ENCODE data around the gene ZBED4.
"Not testable (repeated sequence)": the region's sequence is repeated elsewhere in the genome, so short reads cannot be mapped to it uniquely, and the experiment has no call there.

ZBED4 gene

DNA sequence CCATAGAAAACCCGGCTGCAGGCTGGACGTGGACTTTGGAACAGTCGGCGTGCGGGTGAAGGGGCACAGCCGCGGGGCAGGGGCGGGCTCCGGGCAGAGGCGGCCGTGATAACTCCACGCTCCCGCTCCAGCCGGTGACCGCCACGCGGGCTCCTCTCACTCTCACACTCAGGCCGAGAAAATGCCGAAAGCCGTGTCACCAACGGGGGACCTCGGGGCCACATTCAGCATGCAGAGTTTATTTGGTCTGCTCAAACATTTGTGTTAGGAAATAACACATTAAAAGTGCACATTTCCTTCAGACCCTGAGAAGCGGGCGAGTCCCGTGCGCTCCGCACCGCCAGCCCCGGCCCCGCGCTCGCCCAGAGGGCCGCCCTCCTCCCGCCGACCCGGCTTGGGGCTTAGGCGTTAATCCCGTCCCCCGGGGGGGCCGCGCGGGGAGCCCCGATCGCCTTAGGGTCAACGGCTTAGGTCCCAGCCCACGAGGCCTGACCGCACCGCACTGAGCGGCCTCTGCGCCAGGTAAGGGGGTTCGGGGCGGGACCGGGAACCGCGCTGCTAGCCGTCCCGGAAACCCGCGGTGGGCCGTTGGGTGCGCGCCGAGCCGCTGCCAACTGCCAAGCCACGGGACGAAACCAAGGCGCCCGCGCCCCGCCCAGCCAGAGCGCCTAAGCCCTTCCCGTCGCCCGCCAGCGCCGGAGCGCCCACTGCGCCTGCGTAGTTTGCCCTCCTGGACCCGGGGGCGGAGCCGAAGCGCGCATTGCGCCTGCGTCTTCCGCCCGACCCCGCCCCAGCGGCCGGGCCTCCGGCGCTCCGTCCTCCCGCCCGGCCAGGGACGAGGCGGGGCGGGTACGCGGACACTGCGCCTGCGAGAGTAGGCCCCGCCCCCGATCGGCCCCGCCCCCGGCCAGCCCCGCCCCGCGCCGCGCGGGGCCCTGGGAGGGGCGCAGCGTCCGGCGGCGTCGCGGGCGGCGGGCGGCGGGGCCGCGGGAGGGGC is at the start of gene ZBED4:
Gene ZBED4 (plus strand): TSS at position 947 of the 997 bp plus-strand sequence. CDS start 29,819 bp downstream, outside the sequence.
- peak; percentile 98 to 100 for DNase-seq (ENCODE audit: low read depth in 2 of 2)

- no peak for DNase-seq (ENCODE audit: low read depth in 2 of 2)
These were observed 46.5 kb upstream of the ZBED4 start for GRCh38 chr22:49807129-49807528.

DNA sequence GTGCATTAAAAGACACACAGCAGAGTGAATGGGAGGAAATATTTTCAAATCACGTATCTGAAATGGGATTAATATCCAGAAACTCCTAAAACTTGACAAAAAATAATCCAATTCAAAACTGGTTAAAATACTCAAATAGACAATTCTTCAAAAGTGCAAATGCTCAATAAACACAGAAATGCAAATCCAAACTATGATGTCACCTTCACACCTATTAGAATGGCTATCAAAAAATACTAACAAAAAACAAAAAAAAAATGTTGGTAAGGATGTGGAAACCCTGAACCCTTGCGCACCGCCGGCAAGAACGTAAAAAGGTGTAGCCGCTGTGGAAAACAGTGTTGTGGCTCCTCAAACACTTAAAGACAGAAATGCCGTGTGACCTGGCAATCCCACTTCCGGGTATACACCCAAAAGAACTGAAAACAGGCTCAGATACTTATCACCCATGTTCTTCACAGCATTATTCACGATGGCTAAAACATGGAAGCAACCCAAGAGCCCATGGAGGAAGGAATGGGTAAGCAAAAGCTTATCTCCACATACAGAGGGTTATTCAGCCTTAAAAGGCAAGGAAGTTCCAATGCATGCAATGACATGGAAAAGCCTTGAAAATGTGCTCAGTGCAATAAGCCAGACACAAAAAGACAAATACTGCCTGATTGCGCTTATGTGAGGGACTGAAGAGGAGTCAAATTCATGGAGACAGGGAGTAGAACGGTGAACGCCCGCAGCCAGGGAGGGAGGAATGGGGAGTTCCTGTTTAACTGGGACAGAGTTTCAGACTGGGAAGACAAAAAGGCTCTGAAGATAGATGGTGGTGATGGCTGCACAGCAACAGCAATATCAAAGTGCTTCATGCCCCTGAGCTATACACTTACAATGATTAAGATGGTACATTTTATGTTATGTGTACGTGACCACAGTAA is 45.6 kb upstream of the ZBED4 start:
- no peak for DNase-seq (ENCODE audit: low read depth in 2 of 2)

GRCh38 chr22:49810363-49811019 is 43.2 kb upstream of the ZBED4 start:
- DNase-seq (ENCODE audit: low read depth in 2 of 2), result no peak

DNA sequence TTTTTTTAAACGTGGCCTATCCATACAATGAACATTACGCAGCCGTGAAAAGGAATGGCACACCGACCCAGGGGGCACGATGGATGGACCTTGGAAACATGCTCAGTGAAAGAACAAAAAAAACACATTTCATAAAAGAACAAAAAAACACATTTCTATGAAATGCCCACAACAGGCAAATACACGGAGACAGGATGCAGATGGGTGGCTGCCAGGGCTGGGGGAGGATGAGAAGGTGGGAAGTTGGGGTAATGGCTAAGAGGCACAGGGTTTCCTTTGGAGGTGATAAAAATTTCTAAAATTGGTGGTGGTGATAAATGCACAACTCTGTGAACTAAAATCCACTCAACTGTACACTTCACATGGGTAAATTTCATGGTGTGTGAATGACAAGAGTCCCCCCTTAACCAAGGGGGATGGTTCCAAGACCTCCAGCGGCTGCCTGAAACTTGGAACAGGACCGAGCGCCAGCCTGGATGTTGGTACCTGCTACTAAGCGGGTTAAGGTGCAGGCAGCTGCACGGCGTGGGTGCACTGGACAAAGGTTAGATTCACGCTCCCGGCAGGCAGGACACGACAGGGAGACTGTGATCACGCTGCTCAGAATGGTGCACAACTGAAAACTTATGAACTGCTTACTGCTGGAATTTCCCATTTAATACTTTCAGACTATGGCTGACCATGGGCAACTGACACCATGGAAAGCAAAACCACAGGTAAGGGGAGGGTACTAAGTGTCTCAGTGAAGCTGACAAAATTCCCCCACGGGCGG is 42.4 kb upstream of the ZBED4 start:
- no peak for DNase-seq (ENCODE audit: low read depth in 2 of 2)

- DNase-seq (ENCODE audit: low read depth in 2 of 2), result no peak
These were observed 40.8 kb upstream of the ZBED4 start for GRCh38 chr22:49812838-49813237.

GRCh38 chr22:49814164-49814686 is 39.4 kb upstream of the ZBED4 start:
- no peak for DNase-seq (ENCODE audit: low read depth in 2 of 2)

DNA sequence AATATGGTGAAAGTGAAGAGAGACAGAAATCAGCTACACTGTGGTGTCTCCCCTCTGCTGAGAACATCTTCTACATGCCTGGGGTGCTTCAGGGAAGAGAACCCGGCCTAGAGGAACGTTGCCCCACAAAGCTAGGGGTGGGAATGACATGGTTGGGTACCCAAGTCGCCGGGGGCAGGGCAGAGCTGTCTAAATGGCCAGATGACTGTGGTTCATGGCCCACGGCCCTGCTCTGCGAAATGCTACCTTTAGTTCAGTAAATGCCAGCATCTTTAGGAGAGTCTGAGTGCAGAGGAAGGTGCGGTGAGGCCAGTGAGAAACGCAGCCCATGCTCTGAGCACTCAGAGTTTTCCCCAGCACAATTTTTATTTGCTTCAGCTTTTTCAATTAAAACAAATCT is 38.8 kb upstream of the ZBED4 start:
- DNase-seq (ENCODE audit: low read depth in 2 of 2), result no peak

GRCh38 chr22:49815641-49816091 is 38.0 kb upstream of the ZBED4 start:
- no peak for DNase-seq (ENCODE audit: low read depth in 2 of 2)

- DNase-seq (ENCODE audit: low read depth in 2 of 2), result no peak
These were observed 36.3 kb upstream of the ZBED4 start for GRCh38 chr22:49817359-49817758.

DNA sequence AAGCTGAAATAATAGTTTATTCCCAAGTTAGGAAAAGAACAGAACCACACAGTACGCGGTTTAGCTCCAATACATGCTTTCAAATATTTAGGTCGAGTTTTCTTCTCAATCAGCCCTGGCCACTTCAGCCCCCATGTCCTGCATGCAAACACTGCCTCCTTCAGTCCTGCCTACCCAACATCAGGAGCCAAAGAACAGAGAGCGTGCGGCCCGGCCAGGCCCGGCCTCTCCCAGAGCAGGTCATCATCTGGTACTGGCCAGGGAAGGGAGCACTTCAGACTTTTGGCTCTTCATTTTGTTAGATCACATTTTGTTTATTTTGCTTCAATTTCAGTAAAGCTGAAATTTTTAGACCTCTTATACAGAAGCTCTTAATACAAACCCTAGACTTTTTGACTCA is 32.7 kb upstream of the ZBED4 start:
- no peak for DNase-seq (ENCODE audit: low read depth in 2 of 2)

GRCh38 chr22:49821741-49822140 is 31.9 kb upstream of the ZBED4 start:
- DNase-seq (ENCODE audit: low read depth in 2 of 2), result not testable (repeated sequence)

DNA sequence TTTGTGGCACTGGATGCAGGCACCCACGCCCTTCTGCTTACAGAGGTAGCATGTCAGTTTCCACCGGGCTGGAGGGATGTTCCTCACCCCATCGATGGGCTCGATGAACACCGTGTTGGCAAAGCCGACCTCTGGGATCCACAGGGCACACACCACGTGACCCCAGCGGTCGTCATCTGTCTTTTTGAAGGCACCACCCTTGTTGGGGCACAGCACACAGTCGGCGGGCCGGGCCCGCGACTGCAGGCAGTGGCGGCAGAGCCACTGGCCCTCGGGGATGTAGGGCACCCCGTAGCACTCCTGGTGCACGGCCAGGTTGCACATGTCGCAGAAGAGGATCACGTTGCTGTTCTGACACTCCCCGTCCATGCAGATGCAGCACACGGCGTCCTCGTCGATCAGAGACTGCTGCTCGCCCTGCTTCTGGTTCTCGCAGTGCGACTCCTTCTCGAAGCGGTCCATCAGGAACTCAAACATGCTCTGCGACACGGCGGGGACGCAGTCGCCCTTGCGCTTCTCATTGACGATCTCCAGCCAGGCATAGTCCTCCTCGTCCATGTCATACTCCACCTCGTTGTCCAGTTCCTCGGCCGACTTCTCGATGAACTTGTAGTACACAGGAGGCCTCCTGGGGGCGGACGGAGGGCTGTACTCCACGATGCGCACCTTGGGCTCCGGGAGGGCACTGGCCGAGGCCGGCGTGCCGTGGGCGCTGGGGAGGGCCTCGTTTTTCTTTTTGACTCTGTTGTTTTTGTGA is 30.2 kb upstream of the ZBED4 start:
- DNase-seq (ENCODE audit: low read depth in 2 of 2), result no peak

DNA sequence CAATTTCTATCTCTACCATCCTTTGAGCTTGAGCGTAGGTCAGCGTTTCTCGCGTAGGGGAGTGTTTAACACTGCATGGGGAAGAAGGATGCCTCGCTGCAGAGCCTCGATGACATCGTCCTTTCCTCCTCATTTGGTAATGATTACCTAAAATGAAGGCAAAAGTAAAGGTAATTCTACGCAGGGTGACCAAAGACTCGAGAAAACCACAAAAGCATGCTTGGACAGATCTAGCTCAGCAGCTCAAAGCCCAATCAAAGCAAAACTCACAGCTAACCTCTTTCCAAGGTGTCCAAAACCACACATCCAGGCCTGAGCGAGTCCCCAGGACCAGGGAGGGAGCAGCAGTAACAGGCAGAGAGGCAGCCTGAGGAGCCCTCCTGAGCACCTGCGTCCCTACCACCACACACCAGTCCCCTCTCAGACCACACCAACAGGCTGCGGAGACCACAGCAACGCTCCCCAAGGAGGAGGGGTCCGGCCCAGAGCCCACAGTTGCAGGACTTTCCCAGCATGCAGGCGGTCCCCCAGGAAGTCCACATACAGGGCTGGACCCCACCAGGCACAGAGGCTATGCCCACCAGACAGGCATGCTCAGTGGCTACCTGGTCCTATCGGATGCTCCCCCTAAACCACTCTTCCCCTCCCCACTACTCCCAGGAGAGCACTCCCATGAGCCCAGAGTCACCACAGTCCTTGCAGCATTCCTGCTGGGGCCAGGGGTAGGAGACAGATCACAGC is 29.3 kb upstream of the ZBED4 start:
- no peak for DNase-seq (ENCODE audit: low read depth in 2 of 2)

- DNase-seq (ENCODE audit: low read depth in 2 of 2), result no peak
These were observed 28.7 kb upstream of the ZBED4 start for GRCh38 chr22:49824936-49825335.

- no peak for DNase-seq (ENCODE audit: low read depth in 2 of 2)
These were observed 28.2 kb upstream of the ZBED4 start for GRCh38 chr22:49825436-49825835.

GRCh38 chr22:49825944-49826602 is 27.6 kb upstream of the ZBED4 start:
- DNase-seq (ENCODE audit: low read depth in 2 of 2), result peak; percentile 59 to 62

GRCh38 chr22:49826603-49827270 is 26.9 kb upstream of the ZBED4 start:
- DNase-seq (ENCODE audit: low read depth in 2 of 2), result no peak
